GM21737 (cell line): ENCODE measurements around the gene DMBX1.

Experiments
- ATAC-seq: cut with Tn5 transposase; IDR thresholded peaks from one replicate; pipeline ENCODE4 v1.9.1; 2021; ENCODE audit warnings: mild to moderate bottlenecking, moderate library complexity; ENCODE audit not compliant: unreplicated experiment

Gene DMBX1

GRCh38 chr1:46480959-46481646 lies 8.5 kb upstream of the DMBX1 start:
- ATAC-seq, result no peak

- ATAC-seq, result no peak
These were observed 7.7 kb upstream of the DMBX1 start for GRCh38 chr1:46481961-46482360.

DNA sequence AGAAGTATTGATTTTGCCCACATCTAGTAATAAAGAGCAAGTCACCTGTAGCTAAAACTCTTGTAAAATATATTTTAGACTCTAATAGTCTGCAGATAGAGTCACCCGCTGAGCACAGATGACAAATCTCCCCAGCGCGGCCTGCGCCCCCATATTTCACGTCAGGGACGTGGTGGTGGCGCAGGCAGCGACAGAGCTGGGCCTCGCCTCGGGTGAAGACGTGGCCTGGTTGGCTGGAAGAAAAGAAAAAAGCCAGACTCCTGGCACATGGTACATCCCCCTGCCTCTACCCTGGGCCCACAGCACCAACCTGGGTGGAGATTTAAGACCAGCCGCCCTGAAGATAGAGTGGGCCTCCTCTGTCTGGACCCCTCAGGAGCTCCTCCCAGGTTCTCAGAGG lies 6.0 kb upstream of the DMBX1 start:
- no peak for ATAC-seq

DNA sequence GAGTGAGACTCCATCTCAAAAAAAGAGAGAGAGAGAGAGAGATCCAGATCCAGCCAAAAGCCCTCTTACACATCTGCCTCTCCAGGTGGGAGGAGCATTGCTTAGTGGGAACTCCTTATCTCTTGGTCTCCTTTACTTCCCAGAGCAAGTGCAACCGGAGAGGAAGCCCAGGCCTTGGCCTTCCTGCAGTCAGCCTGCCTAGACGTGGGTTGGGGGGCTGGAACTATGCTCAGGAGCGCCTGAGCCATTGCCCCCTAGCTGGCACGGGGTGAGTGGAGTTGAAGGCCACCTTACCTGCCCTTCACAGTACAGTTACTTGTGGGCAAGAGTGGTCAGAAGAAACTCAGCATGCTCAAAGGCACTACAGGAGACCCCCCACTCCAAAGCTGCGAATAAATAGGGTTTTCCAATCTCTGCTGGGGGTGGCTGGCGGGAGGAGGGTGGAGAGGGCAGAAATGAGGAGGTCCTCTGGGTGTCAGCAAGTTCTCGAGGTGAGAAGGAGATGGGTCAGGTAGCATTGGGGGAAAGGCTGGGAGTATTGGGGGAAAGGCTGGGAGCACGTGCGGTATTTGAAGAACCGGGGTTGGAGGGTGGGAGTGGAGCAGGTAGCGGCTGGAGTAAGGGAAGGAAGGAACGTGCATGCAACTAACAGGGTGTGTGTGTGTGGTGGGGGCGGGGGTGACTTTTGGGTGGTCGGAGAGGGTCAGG lies 4.7 kb upstream of the DMBX1 start:
- no peak for ATAC-seq

DNA sequence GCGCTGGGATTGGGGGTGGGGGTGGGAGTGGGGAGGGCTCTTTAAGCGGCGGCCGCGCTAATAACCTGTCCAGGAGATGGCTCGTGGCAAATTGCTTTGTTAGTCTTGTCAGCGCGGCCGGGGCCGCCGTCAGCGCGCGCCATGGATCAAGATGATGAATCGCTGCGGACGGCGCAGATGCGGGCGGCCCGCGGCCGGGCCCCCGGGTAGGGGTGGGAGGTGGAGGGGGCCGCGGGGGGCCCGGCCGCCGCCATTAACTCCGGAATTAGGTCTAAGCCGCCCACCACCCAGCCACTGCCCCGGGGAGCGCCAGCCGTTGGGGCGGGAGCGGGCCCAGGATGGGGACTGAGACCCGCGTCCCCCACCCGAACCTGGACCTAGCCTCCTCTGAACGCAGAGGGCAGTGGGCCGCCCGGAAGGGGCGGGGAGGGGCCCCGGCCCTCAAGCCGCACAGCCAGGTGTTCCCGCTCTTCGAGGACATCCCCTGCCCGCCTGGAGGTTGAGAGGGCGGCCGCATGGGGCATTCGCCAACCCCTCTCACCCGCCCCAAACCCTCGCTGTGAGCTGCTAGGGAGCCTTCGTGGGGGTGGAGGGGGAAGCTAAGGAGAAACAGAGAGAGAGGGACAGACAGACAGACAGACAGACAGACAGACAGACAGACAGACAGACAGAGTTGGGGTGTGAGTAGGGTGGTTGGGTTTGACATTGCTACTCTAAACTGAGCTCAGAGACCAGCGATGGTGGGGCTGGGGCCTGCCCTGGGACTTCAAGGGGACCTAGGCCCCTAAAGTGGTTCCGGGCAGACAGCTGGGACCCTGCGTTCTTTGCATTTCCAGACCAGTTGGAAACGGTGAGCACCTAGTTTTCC lies 3.8 kb upstream of the DMBX1 start:
- ATAC-seq, result no peak

DNA sequence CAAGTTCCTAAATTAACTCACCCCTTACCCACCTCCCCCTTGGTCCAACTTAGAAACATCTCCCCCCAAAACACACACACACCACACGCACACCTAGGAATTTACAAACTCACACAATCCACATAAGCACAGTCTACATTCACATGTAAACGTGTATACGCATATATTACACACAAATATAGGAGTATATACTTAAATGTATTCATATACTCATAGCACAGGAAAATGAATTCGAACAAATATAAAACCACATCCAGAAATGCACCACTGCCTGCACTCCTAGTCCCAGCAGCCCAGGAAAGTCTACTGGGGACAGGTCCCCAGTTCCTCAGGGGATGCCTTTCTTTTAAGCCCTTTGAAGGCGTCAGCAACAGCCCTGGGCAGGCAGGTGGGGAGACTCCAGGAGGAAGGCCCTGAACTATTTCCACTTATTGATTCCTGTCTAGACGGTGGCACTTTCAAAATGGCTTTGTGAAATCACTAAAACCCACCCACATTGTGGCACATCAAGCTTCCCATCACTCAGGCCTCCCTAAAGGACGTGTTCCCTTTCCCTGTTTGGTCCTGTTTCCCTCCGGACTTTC lies 3.1 kb upstream of the DMBX1 start:
- ATAC-seq, result no peak

GRCh38 chr1:46487818-46488218 lies 1.8 kb upstream of the DMBX1 start:
- ATAC-seq, result no peak

DNA sequence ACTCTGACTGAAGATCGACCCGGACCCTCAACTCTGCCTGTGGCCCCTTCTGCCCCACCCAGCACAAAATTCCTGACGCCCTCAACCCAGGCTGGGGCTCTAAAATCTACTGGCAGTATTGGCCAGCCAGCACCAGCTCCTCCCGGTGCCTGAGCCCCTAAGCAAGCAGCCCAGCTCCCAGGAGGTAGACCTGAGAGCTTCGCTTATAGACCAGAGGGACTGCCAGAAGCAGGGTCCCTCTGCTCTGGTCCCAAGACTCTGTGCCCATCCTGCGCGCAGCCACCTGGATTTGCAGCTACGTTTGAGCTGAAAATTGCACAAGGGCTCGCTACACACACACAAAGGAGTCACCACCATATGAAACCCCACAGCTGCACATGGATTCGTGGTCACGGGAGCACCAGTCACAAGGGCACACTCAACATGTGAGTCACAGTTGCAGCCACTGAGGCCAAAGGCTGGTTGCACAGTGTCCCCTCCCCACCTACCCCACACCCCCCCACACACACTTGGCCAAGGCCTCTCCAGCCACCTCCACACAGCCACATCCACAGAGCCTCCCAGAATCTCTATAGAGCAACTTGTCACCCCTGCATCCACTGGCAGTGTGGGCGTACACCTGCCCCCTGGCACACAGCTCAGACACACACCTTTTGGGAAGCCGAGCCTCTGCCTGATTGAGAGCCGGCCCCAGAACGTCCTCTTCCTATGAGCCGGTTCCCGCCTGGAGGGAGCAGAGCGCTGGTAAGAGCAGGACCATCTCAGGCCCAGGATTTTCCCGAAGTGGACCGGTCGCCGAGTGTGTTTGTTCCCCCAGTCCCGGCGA lies 1.1 kb upstream of the DMBX1 start:
- no peak for ATAC-seq

GRCh38 chr1:46489169-46489637 lies 433 bp upstream of the DMBX1 start:
- ATAC-seq, result no peak

DNA sequence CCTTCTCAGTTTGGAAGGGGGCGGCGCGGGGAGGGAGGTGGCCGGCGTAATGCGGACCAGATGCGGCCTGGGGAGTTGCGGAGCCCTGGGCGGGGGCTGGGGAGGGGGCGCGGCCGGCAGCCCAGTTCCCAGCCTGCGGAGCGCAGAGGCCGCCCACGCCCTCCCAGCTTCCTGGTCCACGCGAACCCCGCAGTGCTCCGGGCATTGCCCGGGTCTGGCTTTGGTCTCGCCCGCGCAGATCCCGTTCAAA lies 695 bp downstream of the DMBX1 start:
- ATAC-seq, result no peak

- ATAC-seq, result no peak
These were observed 1.2 kb downstream of the DMBX1 start for GRCh38 chr1:46490656-46491442.

DNA sequence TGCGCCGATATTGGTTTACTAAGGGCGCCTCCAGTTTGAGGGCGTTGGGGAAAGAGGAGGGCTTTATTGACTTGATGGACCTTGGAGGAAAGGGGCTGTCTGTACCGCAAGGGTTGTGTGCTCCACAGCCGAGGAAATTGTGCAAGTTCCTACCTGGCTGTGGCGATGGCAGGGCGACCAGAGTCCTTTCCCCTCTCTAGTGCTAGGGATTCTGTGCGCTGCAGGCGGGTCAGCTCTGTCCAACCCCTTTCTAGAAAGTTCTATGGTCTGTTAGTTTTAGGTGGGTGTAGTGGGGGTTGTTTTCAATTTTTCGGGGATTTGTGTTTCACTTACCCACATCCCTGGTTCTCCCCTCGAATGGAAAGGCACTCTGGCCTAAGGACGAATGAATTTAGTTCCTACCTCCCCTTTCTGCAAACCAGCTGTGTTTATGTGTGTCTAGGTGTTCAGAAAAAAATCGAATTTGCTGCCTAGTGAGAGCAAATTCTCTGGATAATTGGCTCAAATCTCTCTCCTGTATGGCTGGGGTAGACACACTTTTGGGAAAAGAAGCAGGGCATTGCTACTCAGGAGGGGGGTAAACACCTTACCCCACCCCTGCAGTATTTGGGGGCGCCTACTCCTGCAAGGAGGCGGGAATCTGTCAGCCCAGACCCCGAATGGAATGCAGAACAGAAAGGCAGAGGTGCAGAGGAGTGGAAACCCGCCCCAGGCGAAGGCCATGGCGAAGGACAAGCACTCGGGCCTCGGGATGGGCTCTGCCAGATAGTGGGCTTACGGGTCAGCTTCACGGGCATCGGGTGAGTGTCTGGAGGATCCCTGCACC lies 2.0 kb downstream of the DMBX1 start:
- ATAC-seq, result no peak

DNA sequence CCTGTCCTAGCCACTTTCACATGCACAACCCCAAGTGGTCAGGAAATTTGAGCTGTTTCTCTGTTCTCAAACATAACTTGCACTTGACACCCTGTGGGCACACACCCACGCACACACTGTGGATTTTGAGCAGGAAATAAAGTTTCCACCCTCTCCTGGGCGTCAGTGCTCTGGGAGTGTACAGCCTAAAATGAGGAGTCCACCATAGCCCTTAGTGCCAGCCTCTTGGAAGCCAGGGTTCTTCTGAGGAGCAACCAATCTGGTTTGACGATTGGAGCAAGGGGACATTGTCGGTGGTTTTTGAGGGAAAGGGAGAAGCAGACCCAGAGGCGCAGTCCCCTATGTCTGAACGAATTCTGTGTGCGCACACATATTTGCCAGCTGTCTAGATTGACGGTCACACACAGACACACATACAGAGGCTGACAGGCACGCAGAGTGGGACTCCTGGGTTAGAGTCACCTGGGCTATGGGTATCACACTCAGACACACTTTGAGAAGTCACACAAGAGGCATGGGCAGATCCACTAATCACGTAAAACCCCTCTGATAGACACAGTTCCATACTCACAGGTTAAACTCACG lies 2.7 kb downstream of the DMBX1 start:
- ATAC-seq, result no peak

GRCh38 chr1:46492871-46493270 lies 3.2 kb downstream of the DMBX1 start:
- ATAC-seq, result no peak

- no peak for ATAC-seq
These were observed 3.8 kb downstream of the DMBX1 start for GRCh38 chr1:46493316-46494032.

GRCh38 chr1:46494910-46495309 lies 5.3 kb downstream of the DMBX1 start:
- no peak for ATAC-seq

DNA sequence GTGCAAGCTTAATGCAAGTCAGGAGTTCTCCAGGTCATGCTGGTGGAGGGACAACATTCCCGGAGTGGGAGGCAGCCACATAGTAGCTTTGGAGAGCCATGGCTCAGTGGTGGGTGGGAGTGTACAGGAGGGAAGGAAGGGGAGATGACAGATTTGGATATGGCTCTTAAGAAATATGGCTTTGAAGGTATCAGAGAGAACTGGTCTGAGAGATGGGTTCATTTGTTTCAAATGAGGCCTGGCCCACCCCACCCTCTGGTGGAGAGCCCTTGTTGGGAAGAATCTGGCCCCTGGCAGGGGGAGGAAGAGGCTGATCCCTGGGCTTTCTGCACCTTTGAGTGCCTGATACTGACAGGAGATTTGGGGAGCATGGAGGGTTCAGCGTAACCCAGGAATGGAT lies 6.1 kb downstream of the DMBX1 start:
- no peak for ATAC-seq

- ATAC-seq, result no peak
These were observed 6.9 kb downstream of the DMBX1 start for GRCh38 chr1:46496505-46496904.
